ENCODE data around the gene POLR1D.

Gene POLR1D

GRCh38 chr13:27641711-27642502 is 20.2 kb downstream of the POLR1D start:
- DNase-seq = no peak

GRCh38 chr13:27643334-27644132 is 21.8 kb downstream of the POLR1D start:
- DNase-seq = no peak

DNA sequence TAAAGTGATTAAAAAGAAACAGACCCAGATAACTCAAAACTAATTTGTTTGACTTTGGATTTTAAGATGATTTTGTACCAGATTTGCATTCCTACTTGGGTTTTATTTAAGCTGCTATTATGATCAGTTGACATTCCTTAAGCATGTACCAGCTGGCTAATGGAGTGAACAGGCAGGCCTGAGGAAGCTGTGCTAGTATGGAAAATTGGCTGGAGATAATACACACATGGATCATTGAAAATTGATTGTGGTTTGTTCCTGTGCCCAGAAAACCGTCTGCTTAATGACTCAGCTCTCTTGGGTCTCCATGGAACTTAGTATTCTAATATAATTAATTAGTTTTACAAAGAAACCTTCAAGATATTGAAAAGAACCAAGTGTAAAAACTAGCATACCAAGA is 22.6 kb downstream of the POLR1D start:
- DNase-seq = no peak

DNA sequence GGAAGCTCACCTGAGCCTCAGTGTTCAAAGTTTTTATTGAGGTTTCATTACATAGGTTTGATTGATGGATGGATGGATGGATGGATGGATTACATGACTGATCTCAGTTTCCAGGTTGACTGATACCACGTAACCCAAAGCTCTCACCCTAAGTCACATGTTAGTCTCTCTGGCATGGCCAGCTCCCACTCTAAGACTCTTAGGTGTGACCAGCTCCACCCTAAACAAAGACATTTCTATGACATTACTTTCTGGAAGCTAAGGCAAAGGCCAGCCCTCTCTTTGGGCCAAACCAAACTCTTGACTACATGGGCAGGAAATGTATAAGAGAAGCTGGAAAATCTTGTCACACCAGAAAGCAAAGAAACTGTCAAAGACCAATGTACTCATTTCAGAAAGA is 28.6 kb downstream of the POLR1D start:
- DNase-seq = no peak

GRCh38 chr13:27654059-27654458 is 32.4 kb downstream of the POLR1D start:
- DNase-seq = no peak

DNA sequence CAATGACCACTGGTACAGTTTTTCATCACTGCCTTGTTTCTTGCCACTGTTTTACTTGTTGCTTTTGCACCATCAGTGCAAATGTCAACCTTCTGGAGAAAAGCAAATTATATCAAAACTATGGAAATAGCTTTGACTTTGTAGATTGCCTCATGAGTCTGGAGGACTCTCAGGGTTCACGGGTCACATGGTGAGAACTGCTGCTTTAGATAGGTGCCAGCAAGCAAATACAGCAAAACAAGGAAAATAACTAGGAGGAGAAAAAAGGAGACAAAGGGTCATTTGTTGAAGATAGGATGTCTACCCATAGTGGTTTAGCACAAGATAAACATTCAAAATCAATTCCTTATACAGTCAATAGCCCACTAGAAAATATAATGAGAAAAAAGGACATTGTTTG is 33.1 kb downstream of the POLR1D start:
- no peak for DNase-seq

GRCh38 chr13:27657724-27658123 is 36.0 kb downstream of the POLR1D start:
- DNase-seq = no peak

DNA sequence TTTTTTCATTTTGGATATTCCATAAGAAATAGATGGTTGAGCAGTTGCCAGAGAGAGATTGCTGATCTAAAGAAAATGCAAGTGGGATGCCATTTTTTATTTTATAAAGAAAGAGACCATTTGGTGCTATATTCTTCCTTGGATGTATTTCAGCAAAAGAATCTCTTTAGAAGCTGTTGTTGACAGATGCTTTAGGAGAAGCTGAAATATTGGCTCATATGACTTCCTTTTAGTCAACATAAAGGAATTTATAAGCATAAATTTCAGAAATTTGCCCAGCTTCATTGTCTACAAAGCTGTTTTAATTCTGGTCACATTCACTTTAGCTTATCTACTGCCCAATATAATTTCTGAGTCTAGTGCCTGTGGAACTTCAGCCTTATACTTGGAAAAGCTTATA is 36.9 kb downstream of the POLR1D start:
- DNase-seq = no peak

DNA sequence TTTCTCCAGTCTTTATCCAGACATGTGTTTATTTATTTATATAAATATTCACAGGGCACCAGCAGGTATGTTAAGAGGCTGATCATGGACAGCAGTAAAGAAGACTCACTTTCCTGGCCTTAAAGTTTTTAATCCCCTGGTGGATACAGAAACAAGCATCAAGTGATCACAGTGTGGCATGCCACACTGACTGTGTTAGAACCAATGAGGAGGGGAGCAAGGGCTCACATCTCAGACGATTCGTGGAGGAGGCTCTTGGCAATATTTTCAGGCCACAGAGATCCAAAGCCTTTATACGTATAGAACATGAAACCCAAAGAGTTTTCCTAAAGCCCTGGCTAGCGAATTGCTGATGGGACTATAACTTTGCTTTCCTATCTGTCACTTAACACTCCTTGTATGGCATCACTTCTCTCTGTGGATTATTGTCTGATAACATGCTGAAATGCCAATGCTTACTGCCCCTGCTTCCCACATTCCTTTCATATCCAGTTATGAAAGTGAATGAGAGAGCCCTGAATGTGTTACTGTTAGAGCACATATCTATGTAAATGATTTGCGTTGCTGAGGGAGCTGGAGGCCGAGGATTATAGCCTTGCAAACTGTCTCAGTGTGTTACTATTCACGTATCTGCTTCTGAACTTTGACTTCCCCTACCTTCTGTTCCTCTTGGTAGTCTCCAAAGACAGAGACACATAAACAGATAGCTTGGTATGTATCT is 37.6 kb downstream of the POLR1D start:
- DNase-seq = no peak

- DNase-seq = no peak
Observed at GRCh38 chr13:27660511-27660910, 38.8 kb downstream of the POLR1D start.

DNA sequence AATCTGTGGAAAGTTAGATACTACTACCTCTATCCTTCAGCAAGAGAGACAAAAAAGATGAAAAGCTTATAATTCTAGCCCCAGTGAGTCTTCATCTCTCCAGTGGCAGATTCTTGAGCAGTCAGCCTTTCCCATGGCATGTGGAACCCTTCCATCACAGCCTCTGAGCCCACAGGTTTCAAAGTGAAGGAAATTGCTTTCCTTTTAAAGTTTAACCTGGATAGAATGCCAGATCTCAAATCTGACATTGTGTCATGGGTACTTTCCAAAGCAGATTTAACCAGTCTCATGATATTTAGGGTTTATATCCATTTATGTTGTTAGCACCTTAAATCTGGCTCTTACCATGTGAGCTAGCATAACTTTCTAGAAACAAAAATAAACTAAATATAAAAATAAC is 39.3 kb downstream of the POLR1D start:
- DNase-seq = no peak

DNA sequence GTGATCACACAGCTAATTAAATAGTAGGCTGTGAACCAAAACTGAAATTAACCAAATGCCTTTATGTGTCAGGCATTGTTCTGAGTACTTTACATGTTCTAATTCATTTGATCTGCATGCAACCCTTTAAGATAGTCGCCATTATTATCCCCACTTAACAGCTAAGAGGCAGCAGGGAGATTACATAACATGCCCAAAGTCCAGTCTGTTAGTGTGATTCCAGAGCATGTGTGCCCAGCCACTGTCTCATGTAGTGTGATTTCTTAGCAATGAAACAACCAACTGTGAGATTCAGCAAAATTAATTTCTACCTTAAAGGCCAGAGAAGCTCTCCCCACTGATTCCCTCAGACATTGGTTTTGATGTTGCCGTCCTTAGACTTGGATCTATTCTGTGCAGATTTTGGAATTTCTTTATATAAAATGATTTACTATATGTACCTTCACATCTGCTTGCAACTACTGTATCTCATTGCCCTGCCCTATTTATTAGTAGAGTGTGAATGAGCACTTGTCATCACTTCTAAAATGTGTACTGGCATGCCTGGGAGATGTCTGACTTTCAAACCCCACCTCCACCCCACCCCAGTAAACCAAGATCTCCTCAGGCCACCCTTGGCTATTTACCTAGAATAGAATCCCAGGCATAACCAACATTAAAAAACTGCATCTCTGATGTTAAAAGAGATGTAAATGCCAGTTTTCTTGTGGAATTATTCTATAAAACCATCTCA is 41.2 kb downstream of the POLR1D start:
- DNase-seq = no peak

DNA sequence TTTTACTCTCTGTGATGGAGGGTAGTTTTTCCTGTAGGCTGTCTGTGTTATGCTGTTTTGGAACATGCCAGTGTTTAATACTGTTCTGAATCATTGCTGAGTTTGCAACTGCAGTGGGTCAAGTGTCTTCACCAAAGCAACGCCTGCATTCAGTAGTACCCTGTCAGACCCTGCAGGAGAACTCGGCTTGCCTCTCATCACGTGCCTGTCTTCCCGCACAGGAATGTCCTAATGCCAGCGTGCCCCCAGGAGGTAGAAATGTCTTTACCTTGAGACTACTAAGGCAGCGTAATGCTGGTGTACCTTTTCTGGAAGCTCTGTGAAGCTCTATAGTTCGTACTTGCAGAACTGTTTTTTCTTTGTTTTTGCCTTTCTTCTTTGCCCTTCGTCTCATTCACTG is 42.3 kb downstream of the POLR1D start:
- no peak for DNase-seq

DNA sequence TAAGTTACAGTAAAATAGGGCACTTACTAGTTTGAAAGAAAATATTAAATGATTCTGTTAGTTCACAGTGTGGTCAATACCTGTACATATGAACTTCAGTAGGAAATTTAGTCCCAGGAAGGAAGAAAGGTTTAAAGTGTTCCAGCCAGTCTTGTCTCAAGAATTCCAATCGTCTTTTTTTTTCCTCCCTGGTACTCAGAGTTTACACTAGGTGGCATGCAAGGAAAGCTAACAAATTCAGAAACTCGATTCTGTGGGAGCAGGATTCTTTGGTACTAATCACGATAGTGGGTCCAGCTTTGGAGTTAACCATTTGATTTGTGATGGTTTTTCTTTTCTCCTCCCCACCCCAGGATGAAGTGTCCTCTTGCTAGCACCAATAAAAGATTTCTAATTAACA is 43.6 kb downstream of the POLR1D start:
- DNase-seq = no peak

- no peak for DNase-seq
Observed at GRCh38 chr13:27665761-27666160, 44.1 kb downstream of the POLR1D start.

DNA sequence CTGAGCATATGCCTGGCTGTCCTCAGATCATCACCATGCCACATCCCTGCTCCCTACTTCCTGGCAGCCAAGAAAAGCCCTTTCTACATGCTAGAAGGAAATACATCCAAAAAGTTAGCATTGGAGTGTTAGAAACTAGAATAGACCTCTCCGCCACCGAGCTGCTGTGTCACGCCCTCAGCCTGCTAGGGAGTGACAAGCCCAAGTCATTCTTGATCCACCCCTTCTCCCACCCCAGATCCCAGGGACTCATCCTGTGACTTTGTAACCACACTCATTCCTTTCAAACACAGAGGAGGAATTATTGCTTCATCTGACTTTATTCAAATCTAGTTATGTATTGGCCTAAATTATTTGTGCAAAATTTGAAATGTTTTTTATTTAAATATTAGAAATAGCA is 45.3 kb downstream of the POLR1D start:
- DNase-seq = no peak

GRCh38 chr13:27667946-27668345 is 46.3 kb downstream of the POLR1D start:
- no peak for DNase-seq

- no peak for DNase-seq
Observed at GRCh38 chr13:27670861-27671260, 49.2 kb downstream of the POLR1D start.

DNA sequence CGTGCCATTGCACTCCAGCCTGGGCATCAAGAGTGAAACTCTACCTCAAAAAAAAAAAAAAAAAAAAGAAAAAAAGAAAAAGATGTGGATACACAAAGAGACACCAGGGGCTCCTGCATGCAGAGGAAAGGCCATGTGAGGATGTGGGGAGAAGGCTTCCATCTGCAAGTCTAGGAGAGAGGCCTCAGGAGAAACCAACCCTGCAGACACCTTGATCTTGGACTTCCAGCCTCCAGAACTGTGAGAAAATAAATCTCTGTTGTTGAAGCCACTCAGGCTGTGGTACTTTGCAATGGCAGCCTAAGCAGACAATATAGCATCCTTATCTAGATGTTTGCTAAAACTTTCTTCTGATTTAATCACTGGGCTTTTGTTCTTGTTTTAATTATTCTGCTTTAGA is 50.3 kb downstream of the POLR1D start:
- DNase-seq = no peak
